A549 (cell line): ENCODE measurements around the gene NGDN. TPM values are rescaled to one million over a fixed set of nuclear protein-coding genes. Genes with fewer than 3 reads are reported as not detected.

Experiments
- ATAC-seq, 2 experiments: fragments of 200-7000 bp in 1 of 2; fragments of >200 bp in 1 of 2; cut with Nextera tagmentation in 1 of 2; cut with Tn5 transposase in 1 of 2; 3 replicates each; pipeline versions ENCODE4 v1.8.0 to v1.9.1; 2018 to 2020; ENCODE audit warnings: mild to moderate bottlenecking in 1 of 2, moderate library complexity in 1 of 2
- CTCF ChIA-PET: fragments of 300-600 bp; sonication (Branson Sonifier 250); formaldehyde crosslinking; extraction: SDS; loops from one replicate; lab custom pipeline; 2021; ENCODE audit warnings: antibody characterized with exemption, inconsistent platforms; lab: Yijun Ruan, JAX
- POLR2A ChIA-PET: fragments of 350-600 bp; formaldehyde crosslinking; extraction: SDS; loops from one replicate; lab custom pipeline; 2021; ENCODE audit warnings: antibody characterized with exemption, inconsistent platforms; lab: Yijun Ruan, JAX
- DNase-seq, 2 experiments: peaks; one replicate each; pipeline versions ENCODE4 v3.0.0 to v3.0.0-alpha.2; 2011 to 2016; ENCODE audit warnings: low read depth in 1 of 2, low spot score in 1 of 2
- FAIRE-seq: peaks from 2 replicates; lab custom pipeline; 2011; peaks lifted over from hg19 to GRCh38; lab: Jason Lieb, UNC
- H3K27ac ChIP-seq, 2 experiments: fragments of >200 bp; sonication (Bioruptor Twin); formaldehyde crosslinking; 3 replicates each; pipeline ENCODE4 v1.5.1; 2016 to 2017
- H3K4me1 ChIP-seq: fragments of >200 bp; sonication (Bioruptor Twin); formaldehyde crosslinking; 3 replicates; pipeline ENCODE4 v1.6.1; 2016
- H3K4me2 ChIP-seq: fragments of >200 bp; sonication (Bioruptor Twin); formaldehyde crosslinking; 3 replicates; pipeline ENCODE4 v1.6.1; 2016
- H3K4me3 ChIP-seq: fragments of >200 bp; sonication (Bioruptor Twin); formaldehyde crosslinking; 3 replicates; pipeline ENCODE4 v1.5.1; 2016
- H3K9me3 ChIP-seq: fragments of >200 bp; sonication (Bioruptor Twin); formaldehyde crosslinking; 3 replicates; pipeline ENCODE4 v1.6.1; 2016
- ATOH8 ChIP-seq: fragments of 250-450 bp; sonication (Bioruptor Pico); IDR thresholded peaks from 2 replicates; pipeline ENCODE4 v1.5.0; 2020; ENCODE audit warnings: low read depth, mild to moderate bottlenecking, moderate library complexity
- CHD2 ChIP-seq: fragments of 150-350 bp; IDR thresholded peaks from 2 replicates; pipeline ENCODE4 v1.6.1; 2014; ENCODE audit warnings: low read length; ENCODE audit not compliant: partially characterized antibody
- CTCF ChIP-seq: fragments of >200 bp; sonication (Bioruptor Twin); formaldehyde crosslinking; IDR thresholded peaks from 3 replicates; pipeline ENCODE4 v1.5.1; 2016
- EHMT2 ChIP-seq: fragments of 200-600 bp; sonication (generic); IDR thresholded peaks from 2 replicates; pipeline ENCODE4 v1.6.1; 2016; ENCODE audit warnings: antibody characterized with exemption, low read depth, mild to moderate bottlenecking, moderate library complexity
- ELK1 ChIP-seq: fragments of 150-350 bp; IDR thresholded peaks from 2 replicates; pipeline ENCODE4 v1.6.1; 2014; ENCODE audit warnings: low read depth, mild to moderate bottlenecking, low read length
- FOXS1 ChIP-seq: fragments of 250-450 bp; sonication (Bioruptor Pico); IDR thresholded peaks from 2 replicates; pipeline ENCODE4 v1.5.0; 2020; ENCODE audit warnings: mild to moderate bottlenecking, moderate library complexity
- HES2 ChIP-seq: fragments of >200 bp; sonication (Bioruptor Twin); formaldehyde crosslinking; IDR thresholded peaks from 2 replicates; pipeline ENCODE4 v1.6.1; 2016
- HOXB5 ChIP-seq: fragments of 250-450 bp; sonication (Bioruptor Pico); IDR thresholded peaks from 2 replicates; pipeline ENCODE4 v1.5.0; 2020; ENCODE audit warnings: mild to moderate bottlenecking, moderate library complexity
- KDM5A ChIP-seq: fragments of 200-600 bp; sonication (generic); IDR thresholded peaks from 2 replicates; pipeline ENCODE4 v1.6.1; 2016; ENCODE audit warnings: antibody characterized with exemption, mild to moderate bottlenecking
- MAZ ChIP-seq: fragments of 150-350 bp; IDR thresholded peaks from 2 replicates; pipeline ENCODE4 v1.6.1; 2014; ENCODE audit warnings: antibody characterized with exemption, low read depth, low read length, borderline replicate concordance
- NFE2L2 ChIP-seq: fragments of 150-350 bp; conservative IDR thresholded peaks from 2 replicates; pipeline ENCODE4 v1.6.1; 2014; ENCODE audit warnings: low read length
- NPAS2 ChIP-seq: fragments of 250-450 bp; sonication (Bioruptor Pico); IDR thresholded peaks from 2 replicates; pipeline ENCODE4 v1.8.0; 2022; ENCODE audit warnings: mild to moderate bottlenecking, moderate library complexity, borderline replicate concordance
- PBX3 ChIP-seq: IDR thresholded peaks from 2 replicates; pipeline ENCODE4 v1.6.1; 2012
- POLR2AphosphoS2 ChIP-seq: conservative IDR thresholded peaks from 2 replicates; pipeline ENCODE4 v1.6.1; 2012; ENCODE audit warnings: low read length, improper control_type of control experiment, inconsistent platforms
- RCOR1 ChIP-seq: fragments of 150-350 bp; IDR thresholded peaks from 2 replicates; pipeline ENCODE4 v1.6.1; 2014; ENCODE audit warnings: antibody characterized with exemption, low read length, low read depth
- RNF2 ChIP-seq: fragments of 200-600 bp; sonication (generic); IDR thresholded peaks from 2 replicates; pipeline ENCODE4 v1.6.1; 2016; ENCODE audit warnings: low read depth, mild to moderate bottlenecking, antibody characterized with exemption, moderate library complexity, borderline replicate concordance
- SREBF2 ChIP-seq: fragments of 450-650 bp; IDR thresholded peaks from 2 replicates; pipeline ENCODE4 v1.6.1; 2014; ENCODE audit warnings: mild to moderate bottlenecking, moderate library complexity
- TFCP2L1 ChIP-seq: fragments of 250-450 bp; sonication (Bioruptor Pico); IDR thresholded peaks from 2 replicates; pipeline ENCODE4 v1.5.0; 2021; ENCODE audit warnings: mild to moderate bottlenecking
- TP53 ChIP-seq: fragments of 250-450 bp; sonication (Bioruptor Pico); IDR thresholded peaks from 2 replicates; pipeline ENCODE4 v1.5.0; 2021; ENCODE audit warnings: mild to moderate bottlenecking, moderate library complexity
- ZFP36 ChIP-seq: fragments of 450-650 bp; IDR thresholded peaks from 2 replicates; pipeline ENCODE4 v1.6.1; 2014; ENCODE audit warnings: borderline replicate concordance; ENCODE audit not compliant: partially characterized antibody
- WGBS: methylation state at CpG from one replicate; pipeline ENCODE4 v1.1.6; 2017; ENCODE audit errors: missing lambda C conversion rate; 5-methylcytosine and 5-hydroxymethylcytosine counted together
- polyA plus RNA-seq, 4 experiments: library from polyadenylated mRNA; depleted of rRNA in 3 of 4; stranded (reverse); fragments of >200 nt; fragmentation: RNase III in 1 of 4; extraction: RNeasy Plus Mini Kit Qiagen cat#74134 plus additional on column Dnase treatment in 1 of 4; gene quantifications; 2 replicates in 3 of 4; 3 replicates in 1 of 4; pipeline ENCODE4 v1.2.3, GENCODE V29; 2011 to 2017

NGDN gene
- polyA plus RNA-seq, 2 of the 4 experiments (the other 2 are of a cell fraction) = 62.9 to 108 TPM

GRCh38 chr14:23433457-23433856 lies 36.0 kb upstream of the NGDN start:
- CTCF ChIA-PET = interaction anchor here (0.8 to 1.1 kb wide), 3 partner anchors 9 to 130 kb away, joined by 3 read pairs; no protein-coding TSS in a partner anchor

GRCh38 chr14:23434488-23435222 lies 34.8 kb upstream of the NGDN start:
- FAIRE-seq (no peak), DNase-seq (no peak), ATAC-seq (no peak)
- ChIA-PET CTCF (interaction anchor here (1.1 to 3.6 kb wide), 2 partner anchors 8 to 55 kb away, joined by 3 to 21 read pairs; no protein-coding TSS in a partner anchor), POLR2A (no interaction called here)
- H3K4me3 ChIP-seq = no peak overlapping the region
- no peaks in the 10 kb centered on the region for H3K9me3 ChIP-seq
- no peak overlapping the region for H3K27ac ChIP-seq
- H3K4me2 ChIP-seq = no peak overlapping the region
- WGBS = 6% methylated on average over 8 of the region's 8 CpGs
- H3K4me1 ChIP-seq = no peaks in the 10 kb centered on the region
- TF ChIP-seq CHD2 = no peak
- no peak for TF ChIP-seq PBX3
- no peak for TF ChIP-seq TFCP2L1 (CRISPR knock-in tag)
- TF ChIP-seq ATOH8 (CRISPR knock-in tag) = no peak
- no peak for TF ChIP-seq SREBF2
- TF ChIP-seq NPAS2 (CRISPR knock-in tag) = no peak
- no peak for TF ChIP-seq NFE2L2
- TF ChIP-seq TP53 = no peak
- no peak for TF ChIP-seq KDM5A
- TF ChIP-seq CTCF = no peak
- no peak for TF ChIP-seq POLR2AphosphoS2

More at GRCh38 chr14:23433457-23433856, 36.0 kb upstream of the NGDN start:
- H3K4me1 ChIP-seq = no peaks in the 10 kb centered on the region
- 53% methylated on average over 8 of the region's 10 CpGs for WGBS
- no peak for FAIRE-seq
- H3K9me3 ChIP-seq = no peaks in the 10 kb centered on the region
- no peak overlapping the region for H3K4me2 ChIP-seq
- no peak for ATAC-seq
- POLR2A ChIA-PET = no interaction called here
- DNase-seq = no peak
- no peak overlapping the region for H3K4me3 ChIP-seq
- H3K27ac ChIP-seq = no peak overlapping the region
- TF ChIP-seq KDM5A (no peak), RNF2 (no peak), ZFP36 (no peak), TP53 (no peak), RCOR1 (no peak), MAZ (no peak), EHMT2 (no peak), NFE2L2 (no peak), HES2 (no peak), CHD2 (no peak), HOXB5 (CRISPR knock-in tag) (no peak), ELK1 (no peak), FOXS1 (CRISPR knock-in tag) (no peak)
